ENCODE data around the gene SERPINB2.

Gene SERPINB2

GRCh38 chr18:63858456-63858855, 29.0 kb upstream of the SERPINB2 start:
- Mint-ChIP-seq H3K4me1 (no peaks in the 10 kb centered on the region), H3K36me3 (ENCODE audit: low read depth) (no peaks in the 10 kb centered on the region), H3K4me3 (no peak overlapping the region), H3K27me3 (ENCODE audit: low read depth, poor library complexity) (peaks cover 3% of the 10 kb centered on the region), H3K27ac (no peak overlapping the region), H3K9me3 (peaks cover 13% of the 10 kb centered on the region)
- no peak for TF ChIP-seq CTCF (IDR thresholded peaks at IDR 0.05)
- DNase-seq, result no peak

DNA sequence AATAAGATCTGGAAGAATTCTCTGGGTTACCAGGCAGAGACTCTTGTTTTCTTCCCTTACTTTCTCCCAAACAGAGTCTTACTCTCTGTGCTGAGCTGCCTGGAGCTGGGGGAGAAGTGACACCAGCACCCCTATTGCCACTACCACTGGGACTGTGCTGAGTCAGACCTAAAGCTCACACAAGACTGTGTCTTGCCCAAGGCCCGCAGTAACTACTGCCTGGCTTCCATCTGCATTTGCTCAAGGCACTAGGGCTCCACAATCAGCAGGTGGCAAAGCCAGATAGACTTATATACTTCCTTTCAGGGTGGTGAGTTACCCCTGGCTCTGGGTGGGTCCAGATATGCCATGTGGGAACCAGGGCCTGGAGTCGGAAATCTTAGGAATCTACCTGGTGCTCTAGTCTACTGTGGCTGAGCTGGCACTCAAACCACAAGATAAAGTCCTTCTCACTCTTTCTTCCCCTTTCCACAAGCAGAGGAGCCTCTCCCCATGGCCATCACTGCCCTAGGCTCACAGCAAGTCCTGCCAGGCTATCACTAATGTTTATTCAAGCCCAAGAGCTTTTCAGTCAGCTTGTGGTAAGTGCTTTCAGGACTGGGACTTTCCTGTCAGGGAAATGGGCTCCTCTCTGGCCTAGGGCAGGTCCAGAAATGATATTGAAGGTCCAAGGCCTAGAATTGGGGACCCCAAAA, 27.6 kb upstream of the SERPINB2 start:
- Mint-ChIP-seq H3K4me1 (no peaks in the 10 kb centered on the region), H3K36me3 (ENCODE audit: low read depth) (no peaks in the 10 kb centered on the region), H3K27me3 (ENCODE audit: low read depth, poor library complexity) (peaks cover 2% of the 10 kb centered on the region), H3K9me3 (peaks cover 12% of the 10 kb centered on the region), H3K4me3 (no peak overlapping the region), H3K27ac (no peak overlapping the region)
- no peak for DNase-seq
- TF ChIP-seq CTCF (IDR thresholded peaks at IDR 0.05), result no peak

- peaks cover 9% of the 10 kb centered on the region for H3K9me3 Mint-ChIP-seq
- no peak for TF ChIP-seq CTCF (IDR thresholded peaks at IDR 0.05)
- no peak overlapping the region for H3K4me3 Mint-ChIP-seq
- H3K4me1 Mint-ChIP-seq, result no peaks in the 10 kb centered on the region
- H3K27me3 Mint-ChIP-seq (ENCODE audit: low read depth, poor library complexity), result no peaks in the 10 kb centered on the region
- H3K27ac Mint-ChIP-seq, result no peak overlapping the region
- no peak for DNase-seq
- H3K36me3 Mint-ChIP-seq (ENCODE audit: low read depth), result no peaks in the 10 kb centered on the region
Measured at GRCh38 chr18:63860531-63860930, 27.0 kb upstream of the SERPINB2 start.

GRCh38 chr18:63867368-63868125, 20.0 kb upstream of the SERPINB2 start:
- Mint-ChIP-seq H3K27me3 (ENCODE audit: low read depth, poor library complexity) (no peaks in the 10 kb centered on the region), H3K4me1 (peaks cover 9% of the 10 kb centered on the region), H3K4me3 (no peak overlapping the region), H3K9me3 (no peaks in the 10 kb centered on the region), H3K27ac (no peak overlapping the region), H3K36me3 (ENCODE audit: low read depth) (no peaks in the 10 kb centered on the region)
- DNase-seq, result no peak
- no peak for TF ChIP-seq CTCF (IDR thresholded peaks at IDR 0.05)

GRCh38 chr18:63868546-63868945, 19.0 kb upstream of the SERPINB2 start:
- Mint-ChIP-seq H3K36me3 (ENCODE audit: low read depth) (no peaks in the 10 kb centered on the region), H3K4me1 (peaks cover 9% of the 10 kb centered on the region), H3K27me3 (ENCODE audit: low read depth, poor library complexity) (no peaks in the 10 kb centered on the region), H3K9me3 (no peaks in the 10 kb centered on the region), H3K27ac (no peak overlapping the region), H3K4me3 (no peak overlapping the region)
- DNase-seq, result no peak
- TF ChIP-seq CTCF (IDR thresholded peaks at IDR 0.05), result no peak
